GM12873 (cell line): ENCODE measurements around the gene PABPC3.

Experiments used
- CTCF ChIP-seq: IDR thresholded peaks from 2 replicates; pipeline ENCODE4 v1.5.1; 2012; ENCODE audit warnings: low read depth, mild to moderate bottlenecking, moderate library complexity, low read length, control low read depth; ENCODE audit not compliant: insufficient read depth; ENCODE audit errors: missing control alignments

PABPC3 gene

GRCh38 chr13:25147638-25148401 is 51.9 kb downstream of the PABPC3 start:
- TF ChIP-seq CTCF = no peak

- no peak for TF ChIP-seq CTCF
Measured at GRCh38 chr13:25148402-25148771, 52.5 kb downstream of the PABPC3 start.
